ENCODE results near the gene ATP6AP1.

The ATP6AP1 gene

DNA sequence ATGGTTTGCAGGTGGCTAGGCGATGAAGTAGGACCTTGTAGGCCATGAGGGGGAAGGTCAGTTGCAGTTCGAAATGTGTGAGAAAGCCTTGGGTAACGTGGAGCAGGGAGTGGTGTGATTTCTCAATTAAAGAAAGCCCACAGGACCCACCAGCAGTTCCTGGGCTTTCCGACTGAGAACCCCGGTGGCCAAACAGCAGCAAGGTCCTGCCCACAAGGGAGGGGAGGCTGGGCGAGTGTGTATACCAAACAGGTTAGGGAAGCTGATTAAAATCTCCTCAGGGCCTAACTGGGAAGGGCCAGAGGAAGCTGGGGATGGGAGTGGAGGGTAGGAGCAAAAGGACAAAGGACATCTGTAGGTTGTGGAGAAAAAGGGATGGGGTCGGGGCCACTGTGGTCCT is 2.4 kb downstream of the ATP6AP1 start:
- DNase-seq, result no peak

- DNase-seq, result no peak
Observed at GRCh38 chrX:154431341-154431740, 2.9 kb downstream of the ATP6AP1 start.

DNA sequence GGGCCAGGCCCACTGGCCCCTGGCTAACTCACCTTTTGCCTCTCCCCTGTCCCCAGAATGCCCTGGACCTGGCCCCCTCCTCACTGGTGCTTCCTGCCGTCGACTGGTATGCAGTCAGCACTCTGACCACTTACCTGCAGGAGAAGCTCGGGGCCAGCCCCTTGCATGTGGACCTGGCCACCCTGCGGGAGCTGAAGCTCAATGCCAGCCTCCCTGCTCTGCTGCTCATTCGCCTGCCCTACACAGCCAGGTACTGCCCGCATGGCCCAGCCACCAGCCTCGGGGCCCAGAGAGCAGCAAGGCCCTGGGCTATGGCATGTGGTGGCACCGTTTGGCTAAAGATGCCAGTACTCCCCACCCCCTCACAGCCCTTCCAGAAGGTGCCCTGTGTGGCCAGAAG is 3.7 kb downstream of the ATP6AP1 start:
- DNase-seq, result no peak

- no peak for DNase-seq
Observed at GRCh38 chrX:154433605-154434004, 5.1 kb downstream of the ATP6AP1 start.

DNA sequence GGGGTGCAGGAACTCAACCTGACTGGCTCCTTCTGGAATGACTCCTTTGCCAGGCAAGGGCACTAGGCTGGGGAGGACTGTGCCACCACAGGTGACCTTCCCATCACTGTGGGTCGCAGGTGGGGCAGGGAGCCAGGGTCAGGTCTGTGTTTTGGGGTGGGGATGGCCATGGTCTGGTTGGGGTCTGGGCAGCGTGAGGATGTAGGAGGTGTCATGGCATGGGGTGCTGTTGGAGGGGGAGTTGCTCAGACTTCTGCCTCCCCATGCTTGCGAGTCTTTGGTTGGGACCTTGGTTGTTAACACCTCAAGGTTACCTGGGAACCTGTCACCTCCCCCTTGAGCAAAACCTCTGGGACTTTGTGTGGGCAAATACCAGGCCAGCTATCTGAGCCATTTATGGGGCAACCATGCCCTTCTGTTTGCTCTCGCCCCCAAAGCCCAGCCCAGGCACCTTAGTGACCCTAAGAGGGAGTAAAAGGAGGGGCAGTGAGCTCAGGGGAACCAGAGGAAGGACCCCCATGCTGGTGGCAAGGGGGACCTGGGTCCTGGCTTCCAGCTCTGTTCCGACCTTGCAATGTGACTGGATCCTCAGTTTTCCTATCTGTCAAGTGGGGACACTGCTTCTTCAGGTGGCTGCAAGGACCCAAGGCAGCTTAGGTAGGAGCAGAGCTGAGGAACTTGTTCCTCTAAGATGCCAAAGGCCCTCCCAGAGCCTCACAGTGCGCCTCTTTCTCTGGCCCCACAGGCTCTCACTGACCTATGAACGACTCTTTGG is 6.1 kb downstream of the ATP6AP1 start:
- DNase-seq, result no peak

DNA sequence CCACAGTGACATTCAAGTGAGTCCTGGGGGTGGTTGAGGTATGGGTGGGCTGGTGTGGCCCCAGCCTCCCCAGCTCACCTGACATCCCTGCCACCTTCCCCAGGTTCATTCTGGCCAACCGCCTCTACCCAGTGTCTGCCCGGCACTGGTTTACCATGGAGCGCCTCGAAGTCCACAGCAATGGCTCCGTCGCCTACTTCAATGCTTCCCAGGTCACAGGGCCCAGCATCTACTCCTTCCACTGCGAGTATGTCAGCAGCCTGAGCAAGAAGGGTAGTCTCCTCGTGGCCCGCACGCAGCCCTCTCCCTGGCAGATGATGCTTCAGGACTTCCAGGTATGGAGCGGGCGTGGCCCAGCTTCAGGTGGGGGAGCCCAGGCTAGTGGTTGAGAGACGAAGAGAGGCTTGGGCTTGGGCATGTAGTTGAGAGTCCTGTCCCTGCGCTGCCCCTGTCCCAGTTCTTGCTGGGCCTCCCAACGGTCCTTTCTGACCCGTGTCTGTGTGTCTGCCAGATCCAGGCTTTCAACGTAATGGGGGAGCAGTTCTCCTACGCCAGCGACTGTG is 6.8 kb downstream of the ATP6AP1 start:
- no peak for DNase-seq

DNA sequence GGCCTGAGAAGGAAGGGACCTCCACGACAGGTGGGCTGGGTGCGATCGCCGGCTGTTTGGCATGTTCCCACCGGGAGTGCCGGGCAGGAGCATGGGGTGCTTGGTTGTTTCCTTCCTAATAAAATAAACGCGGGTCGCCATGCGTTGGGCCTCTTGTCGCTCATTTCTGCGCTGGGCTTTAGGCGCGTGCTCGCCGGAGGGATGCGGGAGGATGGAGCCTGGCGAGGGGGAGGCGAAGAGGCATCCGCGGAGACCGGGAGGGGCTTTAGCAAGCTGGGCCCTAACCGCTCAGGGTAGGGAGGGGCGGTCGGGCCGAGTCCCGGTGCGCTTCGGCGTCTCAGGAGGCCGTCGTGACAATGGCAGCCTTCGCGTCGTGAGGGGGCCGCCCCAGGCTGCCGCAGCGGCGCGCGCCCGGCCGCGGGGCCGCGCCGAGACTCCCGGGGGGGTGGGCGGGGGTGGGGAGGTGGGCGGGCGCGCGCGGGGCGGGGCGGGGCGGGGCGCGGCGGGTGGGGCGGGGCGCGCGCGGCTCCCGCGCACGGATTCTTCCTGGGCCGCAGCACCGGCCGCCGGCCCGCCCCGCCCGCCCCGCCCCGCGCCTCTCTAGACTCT is 8.0 kb downstream of the ATP6AP1 start:
- DNase-seq, result no peak

- DNase-seq, result no peak
Observed at GRCh38 chrX:154436983-154437752, 8.7 kb downstream of the ATP6AP1 start, which contains the start of gene GDI1. Gene GDI1, plus strand, starts transcription at chrX:154437154. Its CDS starts 101 bp downstream, at chrX:154437255.

DNA sequence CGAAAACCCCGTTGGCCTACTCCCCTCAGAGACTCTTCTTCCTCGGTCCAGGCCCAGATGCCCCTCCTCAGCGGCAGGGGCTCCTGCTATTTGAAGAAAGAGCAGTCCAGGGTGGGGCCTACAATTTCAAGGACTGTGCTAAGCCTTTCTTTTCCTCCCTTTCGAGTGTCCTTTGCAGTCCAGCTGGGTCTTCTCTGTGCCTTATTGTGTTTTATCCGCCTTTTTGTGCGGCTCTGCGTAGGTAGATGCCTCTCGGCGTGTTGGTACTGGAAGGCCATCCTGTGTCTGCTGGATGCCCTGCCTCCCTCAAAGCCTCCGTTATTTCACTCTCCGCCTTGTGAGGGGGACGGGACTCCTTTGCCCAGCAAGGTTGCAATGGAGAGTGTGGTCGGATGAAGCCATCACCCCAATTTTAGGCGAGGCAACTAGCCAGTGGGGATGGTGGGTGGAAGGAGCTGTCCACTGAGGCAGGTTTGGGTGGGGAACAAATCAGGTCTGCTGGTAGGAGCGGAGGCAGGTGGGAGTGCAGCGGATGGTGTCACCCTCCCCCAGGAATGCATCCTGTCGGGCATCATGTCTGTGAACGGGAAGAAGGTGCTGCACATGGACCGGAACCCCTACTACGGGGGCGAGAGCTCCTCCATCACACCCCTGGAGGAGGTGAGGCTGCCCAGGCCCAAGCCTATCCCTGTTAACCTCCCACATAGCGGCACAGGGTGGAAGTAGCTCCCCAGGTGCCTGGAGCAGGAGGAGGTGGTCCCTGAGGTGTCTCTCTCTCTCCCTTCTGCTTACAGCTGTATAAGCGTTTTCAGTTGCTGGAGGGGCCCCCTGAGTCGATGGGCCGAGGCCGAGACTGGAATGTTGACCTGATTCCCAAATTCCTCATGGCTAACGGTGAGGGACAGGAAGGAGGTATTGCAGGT is 9.8 kb downstream of the ATP6AP1 start:
- no peak for DNase-seq

DNA sequence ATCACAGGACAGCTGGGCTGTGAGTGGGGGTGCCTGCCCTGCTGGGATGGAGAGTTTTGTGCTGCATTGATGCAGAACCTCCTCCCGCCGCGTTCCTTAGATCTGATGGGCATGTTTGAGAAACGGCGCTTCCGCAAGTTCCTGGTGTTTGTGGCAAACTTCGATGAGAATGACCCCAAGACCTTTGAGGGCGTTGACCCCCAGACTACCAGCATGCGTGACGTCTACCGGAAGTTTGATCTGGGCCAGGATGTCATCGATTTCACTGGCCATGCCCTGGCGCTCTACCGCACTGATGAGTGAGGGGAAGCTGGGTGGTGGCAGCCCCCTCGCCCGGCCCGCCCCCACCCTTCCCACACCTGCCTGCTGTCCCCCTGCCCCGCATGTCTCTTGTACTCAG is 11.4 kb downstream of the ATP6AP1 start:
- no peak for DNase-seq

DNA sequence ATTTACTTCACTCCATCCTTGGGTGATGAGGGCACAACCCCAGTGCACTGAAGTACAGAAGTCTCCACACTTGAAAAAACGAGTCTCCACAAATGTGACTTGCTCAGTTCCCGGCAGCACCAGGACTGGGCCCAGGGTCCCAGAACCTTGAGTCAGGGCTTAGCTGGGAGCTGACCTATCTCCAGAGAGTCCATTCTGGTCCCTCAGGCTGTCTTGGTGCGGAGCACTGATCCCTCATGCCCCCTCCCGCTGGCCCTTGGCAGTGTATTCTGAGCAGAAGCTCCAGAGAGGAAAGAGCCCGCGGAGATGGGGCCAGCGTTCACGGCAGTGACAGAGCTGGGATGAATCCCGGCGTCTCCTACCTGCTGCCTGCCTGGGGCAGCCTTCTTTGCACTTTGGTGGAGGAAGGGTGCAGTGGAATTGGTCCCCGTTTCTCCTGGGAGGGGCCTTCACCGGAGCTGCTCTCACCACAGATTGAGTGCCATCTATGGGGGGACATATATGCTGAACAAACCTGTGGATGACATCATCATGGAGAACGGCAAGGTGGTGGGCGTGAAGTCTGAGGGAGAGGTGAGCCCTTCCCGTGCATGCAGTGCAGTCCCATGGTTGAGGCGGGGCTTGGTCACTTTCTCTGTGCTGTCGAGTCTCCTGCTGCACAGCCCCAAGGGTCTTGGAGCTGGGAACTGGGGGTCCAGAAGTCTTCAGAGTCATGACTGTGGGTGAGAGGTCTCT is 12.3 kb downstream of the ATP6AP1 start:
- no peak for DNase-seq

DNA sequence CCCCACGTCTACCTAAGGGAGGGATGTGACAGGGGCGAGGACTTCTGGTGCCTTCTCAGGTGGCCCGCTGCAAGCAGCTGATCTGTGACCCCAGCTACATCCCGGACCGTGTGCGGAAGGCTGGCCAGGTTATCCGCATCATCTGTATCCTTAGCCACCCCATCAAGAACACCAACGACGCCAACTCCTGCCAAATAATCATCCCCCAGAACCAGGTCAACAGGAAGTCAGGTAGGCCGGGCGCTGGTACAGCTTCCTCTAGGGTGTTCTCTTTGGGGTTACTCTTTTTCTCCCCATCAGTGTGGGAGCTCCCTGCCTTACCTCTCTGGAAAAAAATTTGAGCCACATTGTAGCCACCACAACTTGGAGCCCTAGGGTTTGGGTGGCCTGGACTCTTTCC is 13.1 kb downstream of the ATP6AP1 start:
- no peak for DNase-seq

DNA sequence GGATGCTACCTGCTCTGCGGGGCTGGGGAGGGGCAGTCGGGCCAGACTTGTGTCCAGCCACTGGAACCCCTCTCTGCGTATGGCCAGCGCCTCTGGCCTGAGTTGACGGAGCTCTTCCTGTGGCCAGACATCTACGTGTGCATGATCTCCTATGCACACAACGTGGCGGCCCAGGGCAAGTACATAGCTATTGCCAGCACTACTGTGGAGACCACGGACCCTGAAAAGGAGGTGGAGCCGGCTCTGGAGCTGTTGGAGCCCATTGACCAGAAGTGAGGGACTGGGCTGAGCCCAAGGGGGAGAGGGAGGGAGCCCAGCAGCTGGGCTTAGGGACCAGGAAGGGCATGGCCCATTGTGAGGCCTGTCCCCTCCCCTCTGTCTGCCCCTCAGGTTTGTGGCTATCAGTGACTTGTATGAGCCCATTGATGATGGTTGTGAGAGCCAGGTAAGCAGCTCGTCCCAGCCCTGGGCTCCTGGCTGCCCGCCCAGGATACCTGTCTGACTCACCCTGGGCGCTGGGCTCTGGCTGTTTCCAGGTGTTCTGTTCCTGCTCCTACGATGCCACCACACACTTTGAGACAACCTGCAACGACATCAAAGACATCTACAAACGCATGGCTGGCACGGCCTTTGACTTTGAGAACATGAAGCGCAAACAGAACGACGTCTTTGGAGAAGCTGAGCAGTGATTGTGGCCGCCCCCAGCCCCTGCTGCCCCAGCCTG is 13.7 kb downstream of the ATP6AP1 start:
- DNase-seq, result no peak

GRCh38 chrX:154443479-154443910 is 15.0 kb downstream of the ATP6AP1 start:
- DNase-seq, result no peak

DNA sequence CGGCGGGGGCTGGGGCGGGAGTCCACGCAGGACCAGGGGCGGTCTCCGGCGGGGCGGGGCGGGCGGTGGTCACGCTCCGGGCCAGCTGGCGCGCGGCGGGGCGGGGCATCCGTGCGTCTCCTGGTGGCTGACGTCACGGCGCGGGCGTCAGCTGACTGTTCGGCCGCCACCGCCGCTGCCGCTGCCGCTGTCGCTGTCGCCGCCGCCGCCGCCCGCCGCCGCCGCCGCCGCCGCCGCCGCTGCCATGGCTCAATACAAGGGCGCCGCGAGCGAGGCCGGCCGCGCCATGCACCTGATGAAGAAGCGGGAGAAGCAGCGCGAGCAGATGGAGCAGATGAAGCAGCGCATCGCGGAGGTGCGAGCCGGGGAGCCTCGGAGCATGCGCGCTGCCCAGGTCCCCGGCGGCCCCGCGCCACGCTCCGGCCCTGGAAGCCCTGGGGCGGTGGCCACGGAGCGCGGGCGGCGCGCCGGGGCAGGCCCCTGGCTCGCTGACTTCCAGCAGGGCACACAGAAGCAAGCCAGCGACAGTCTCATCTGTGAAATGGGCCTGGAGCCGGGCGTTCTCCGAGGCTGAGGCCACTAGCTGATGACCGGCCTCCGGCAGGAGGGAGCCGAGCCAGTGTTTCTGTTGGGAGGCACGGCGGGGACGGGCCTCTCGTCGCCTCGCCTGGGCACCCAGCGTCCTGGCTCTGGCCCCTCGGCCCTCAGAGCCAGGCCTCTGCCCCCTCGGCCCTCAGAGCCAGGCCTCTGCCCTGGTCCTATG is 15.7 kb downstream of the ATP6AP1 start, which contains the start of gene FAM50A:
FAM50A (plus strand) TSS at position 150 of the 763 bp plus-strand sequence; CDS start at position 245, 95 bp downstream.
- DNase-seq, result peak; percentile 33

GRCh38 chrX:154444755-154445246 is 16.3 kb downstream of the ATP6AP1 start:
- no peak for DNase-seq

DNA sequence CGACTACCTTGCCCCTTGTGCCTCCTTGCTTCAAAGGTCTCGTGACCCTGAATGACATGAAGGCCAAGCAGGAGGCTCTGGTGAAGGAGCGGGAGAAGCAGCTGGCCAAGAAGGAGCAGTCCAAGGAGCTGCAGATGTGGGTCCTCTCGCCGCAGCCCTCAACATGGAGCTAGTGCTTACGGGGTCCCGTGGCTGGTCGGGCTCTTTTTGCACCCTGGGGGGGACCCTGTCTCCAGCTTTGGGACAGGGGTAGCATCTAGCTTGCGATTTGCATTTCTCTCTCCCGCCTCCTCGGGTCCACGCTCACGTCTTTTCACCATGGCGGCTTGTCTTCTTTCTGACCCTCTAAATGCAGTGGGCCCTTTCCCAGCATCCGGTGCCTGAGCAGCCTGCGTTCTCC is 17.3 kb downstream of the ATP6AP1 start:
- no peak for DNase-seq

DNA sequence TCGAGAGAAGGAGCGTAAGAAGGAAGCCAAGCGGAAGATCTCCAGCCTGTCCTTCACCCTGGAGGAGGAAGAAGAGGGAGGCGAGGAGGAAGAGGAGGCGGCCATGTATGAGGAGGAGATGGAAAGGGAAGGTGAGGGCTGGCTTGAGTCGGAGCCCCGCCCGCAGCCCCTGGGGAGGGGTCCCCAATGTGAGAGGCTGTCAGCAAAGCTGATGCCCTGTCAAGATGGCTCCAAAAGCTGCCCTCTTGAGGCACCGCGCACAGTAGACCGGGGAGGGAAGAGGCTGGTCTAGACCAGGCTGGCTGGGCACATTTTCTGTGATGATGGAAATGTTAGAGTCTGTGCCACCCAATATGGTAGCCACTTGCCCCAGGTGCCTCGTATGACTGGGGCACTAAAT is 18.0 kb downstream of the ATP6AP1 start:
- no peak for DNase-seq

- no peak for DNase-seq
Observed at GRCh38 chrX:154448484-154448883, 20.0 kb downstream of the ATP6AP1 start.

- no peak for DNase-seq
Observed at GRCh38 chrX:154449618-154450017, 21.1 kb downstream of the ATP6AP1 start.
